K562 (cell line): ENCODE measurements around the gene FAM167B.

Experiments used
- MYBL2 ChIP-seq, 2 experiments: fragments of 450-650 bp in 1 of 2; sonication (generic) in 1 of 2; formaldehyde crosslinking in 1 of 2; IDR thresholded peaks; 2 replicates each; pipeline versions ENCODE4 v1.6.1 to v1.8.1; 2017 to 2022; ENCODE audit warnings: borderline replicate concordance in 1 of 2, inconsistent platforms in 1 of 2, low read depth in 1 of 2, mild to moderate bottlenecking in 1 of 2, missing genetic modification reagents in 1 of 2, moderate library complexity in 1 of 2
- NFIC ChIP-seq: fragments of 450-650 bp; IDR thresholded peaks from 2 replicates; pipeline ENCODE4 v1.6.1; 2017; ENCODE audit warnings: mild to moderate bottlenecking, inconsistent platforms
- SAP30 ChIP-seq: fragments of 200-600 bp; sonication (generic); IDR thresholded peaks from 2 replicates; pipeline ENCODE4 v1.6.1; 2012; ENCODE audit warnings: borderline replicate concordance, low read depth, mild to moderate bottlenecking, moderate library complexity, low read length, control low read depth, inconsistent platforms; ENCODE audit not compliant: insufficient read depth, poor library complexity, severe bottlenecking
- ZNF766 ChIP-seq: fragments of 200-800 bp; sonication (Bioruptor generic); conservative IDR thresholded peaks from 2 replicates; pipeline ENCODE4 v1.6.1; 2016; ENCODE audit warnings: missing genetic modification characterization, missing compliant biosample characterization
- TF ChIP-seq, protein P1 (sequence below): fragments of 250-450 bp; sonication (Bioruptor Pico); IDR thresholded peaks from 2 replicates; pipeline ENCODE4 v1.5.0; 2022; ENCODE audit warnings: mild to moderate bottlenecking
- TF ChIP-seq, protein P2 (sequence below), 3 experiments: IDR thresholded peaks in 2 of 3; conservative IDR thresholded peaks in 1 of 3; 2 replicates each; pipeline ENCODE4 v1.5.1; 2011 to 2012; ENCODE audit warnings: low read length in 3 of 3, mild to moderate bottlenecking in 3 of 3, control low read depth in 2 of 3, improper control_type of control experiment in 1 of 3, inconsistent platforms in 1 of 3, low read depth in 1 of 3, mixed read lengths in 1 of 3, moderate library complexity in 1 of 3; ENCODE audit not compliant: insufficient read depth in 2 of 3
- TF ChIP-seq, protein P3 (sequence below): fragments of 250-450 bp; sonication (Bioruptor Pico); IDR thresholded peaks from 2 replicates; pipeline ENCODE4 v1.5.0; 2021; ENCODE audit warnings: mild to moderate bottlenecking, borderline replicate concordance

DNA sequence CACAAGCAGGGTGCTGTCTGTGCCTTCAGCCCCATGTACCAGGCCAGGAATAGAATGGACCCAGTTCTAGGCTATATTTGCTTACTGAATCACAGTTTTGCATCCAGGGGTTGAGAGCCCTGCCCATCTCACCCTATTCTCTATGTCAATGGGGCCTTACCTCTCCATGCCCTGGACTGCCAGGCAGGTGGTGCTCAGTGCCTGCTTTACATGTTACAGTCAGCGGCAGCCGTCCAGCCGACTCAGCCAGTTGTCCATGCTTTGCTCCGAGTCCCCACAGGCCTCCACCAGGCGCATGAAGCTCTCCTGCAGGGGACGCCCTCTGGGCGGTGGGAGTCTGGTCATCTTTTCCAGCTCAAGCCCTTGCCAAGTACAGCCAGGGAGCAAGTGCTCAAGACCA, 12.2 kb upstream of the FAM167B start:
- TF ChIP-seq, protein P1, sequence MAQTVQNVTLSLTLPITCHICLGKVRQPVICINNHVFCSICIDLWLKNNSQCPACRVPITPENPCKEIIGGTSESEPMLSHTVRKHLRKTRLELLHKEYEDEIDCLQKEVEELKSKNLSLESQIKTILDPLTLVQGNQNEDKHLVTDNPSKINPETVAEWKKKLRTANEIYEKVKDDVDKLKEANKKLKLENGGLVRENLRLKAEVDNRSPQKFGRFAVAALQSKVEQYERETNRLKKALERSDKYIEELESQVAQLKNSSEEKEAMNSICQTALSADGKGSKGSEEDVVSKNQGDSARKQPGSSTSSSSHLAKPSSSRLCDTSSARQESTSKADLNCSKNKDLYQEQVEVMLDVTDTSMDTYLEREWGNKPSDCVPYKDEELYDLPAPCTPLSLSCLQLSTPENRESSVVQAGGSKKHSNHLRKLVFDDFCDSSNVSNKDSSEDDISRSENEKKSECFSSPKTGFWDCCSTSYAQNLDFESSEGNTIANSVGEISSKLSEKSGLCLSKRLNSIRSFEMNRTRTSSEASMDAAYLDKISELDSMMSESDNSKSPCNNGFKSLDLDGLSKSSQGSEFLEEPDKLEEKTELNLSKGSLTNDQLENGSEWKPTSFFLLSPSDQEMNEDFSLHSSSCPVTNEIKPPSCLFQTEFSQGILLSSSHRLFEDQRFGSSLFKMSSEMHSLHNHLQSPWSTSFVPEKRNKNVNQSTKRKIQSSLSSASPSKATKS, result no peak
- no peak for TF ChIP-seq MYBL2 (IDR thresholded peaks at IDR 0.05; ENCODE audit: low read depth)
- no peak for TF ChIP-seq MYBL2 (CRISPR knock-in tag; IDR thresholded peaks at IDR 0.05; ENCODE audit: borderline replicate concordance)
- TF ChIP-seq, protein P2, sequence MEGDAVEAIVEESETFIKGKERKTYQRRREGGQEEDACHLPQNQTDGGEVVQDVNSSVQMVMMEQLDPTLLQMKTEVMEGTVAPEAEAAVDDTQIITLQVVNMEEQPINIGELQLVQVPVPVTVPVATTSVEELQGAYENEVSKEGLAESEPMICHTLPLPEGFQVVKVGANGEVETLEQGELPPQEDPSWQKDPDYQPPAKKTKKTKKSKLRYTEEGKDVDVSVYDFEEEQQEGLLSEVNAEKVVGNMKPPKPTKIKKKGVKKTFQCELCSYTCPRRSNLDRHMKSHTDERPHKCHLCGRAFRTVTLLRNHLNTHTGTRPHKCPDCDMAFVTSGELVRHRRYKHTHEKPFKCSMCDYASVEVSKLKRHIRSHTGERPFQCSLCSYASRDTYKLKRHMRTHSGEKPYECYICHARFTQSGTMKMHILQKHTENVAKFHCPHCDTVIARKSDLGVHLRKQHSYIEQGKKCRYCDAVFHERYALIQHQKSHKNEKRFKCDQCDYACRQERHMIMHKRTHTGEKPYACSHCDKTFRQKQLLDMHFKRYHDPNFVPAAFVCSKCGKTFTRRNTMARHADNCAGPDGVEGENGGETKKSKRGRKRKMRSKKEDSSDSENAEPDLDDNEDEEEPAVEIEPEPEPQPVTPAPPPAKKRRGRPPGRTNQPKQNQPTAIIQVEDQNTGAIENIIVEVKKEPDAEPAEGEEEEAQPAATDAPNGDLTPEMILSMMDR (IDR thresholded peaks at IDR 0.05 in 2 of 3, conservative IDR thresholded peaks at IDR 0.05 in 1 of 3; ENCODE audit: insufficient read depth in 2 of 3, low read depth in 1 of 3, low read length in 3 of 3), result no peak; a peak in 1 of 6 replicates
- TF ChIP-seq ZNF766 (CRISPR knock-in tag), result no peak
- no peak for TF ChIP-seq NFIC
- no peak for TF ChIP-seq SAP30
- TF ChIP-seq, protein P3, sequence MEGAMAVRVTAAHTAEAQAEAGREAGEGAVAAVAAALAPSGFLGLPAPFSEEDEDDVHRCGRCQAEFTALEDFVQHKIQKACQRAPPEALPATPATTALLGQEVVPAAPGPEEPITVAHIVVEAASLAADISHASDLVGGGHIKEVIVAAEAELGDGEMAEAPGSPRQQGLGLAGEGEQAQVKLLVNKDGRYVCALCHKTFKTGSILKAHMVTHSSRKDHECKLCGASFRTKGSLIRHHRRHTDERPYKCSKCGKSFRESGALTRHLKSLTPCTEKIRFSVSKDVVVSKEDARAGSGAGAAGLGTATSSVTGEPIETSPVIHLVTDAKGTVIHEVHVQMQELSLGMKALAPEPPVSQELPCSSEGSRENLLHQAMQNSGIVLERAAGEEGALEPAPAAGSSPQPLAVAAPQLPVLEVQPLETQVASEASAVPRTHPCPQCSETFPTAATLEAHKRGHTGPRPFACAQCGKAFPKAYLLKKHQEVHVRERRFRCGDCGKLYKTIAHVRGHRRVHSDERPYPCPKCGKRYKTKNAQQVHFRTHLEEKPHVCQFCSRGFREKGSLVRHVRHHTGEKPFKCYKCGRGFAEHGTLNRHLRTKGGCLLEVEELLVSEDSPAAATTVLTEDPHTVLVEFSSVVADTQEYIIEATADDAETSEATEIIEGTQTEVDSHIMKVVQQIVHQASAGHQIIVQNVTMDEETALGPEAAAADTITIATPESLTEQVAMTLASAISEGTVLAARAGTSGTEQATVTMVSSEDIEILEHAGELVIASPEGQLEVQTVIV (CRISPR knock-in tag), result no peak
